Measurements from ENCODE around the gene NETO2. TPM values are rescaled to one million over a fixed set of nuclear protein-coding genes. Genes with fewer than 3 reads are reported as not detected.

Gene NETO2
- total RNA-seq, 4 donors from 2014 or later, result 0.79 to 8.8 (median 3.3) TPM

DNA sequence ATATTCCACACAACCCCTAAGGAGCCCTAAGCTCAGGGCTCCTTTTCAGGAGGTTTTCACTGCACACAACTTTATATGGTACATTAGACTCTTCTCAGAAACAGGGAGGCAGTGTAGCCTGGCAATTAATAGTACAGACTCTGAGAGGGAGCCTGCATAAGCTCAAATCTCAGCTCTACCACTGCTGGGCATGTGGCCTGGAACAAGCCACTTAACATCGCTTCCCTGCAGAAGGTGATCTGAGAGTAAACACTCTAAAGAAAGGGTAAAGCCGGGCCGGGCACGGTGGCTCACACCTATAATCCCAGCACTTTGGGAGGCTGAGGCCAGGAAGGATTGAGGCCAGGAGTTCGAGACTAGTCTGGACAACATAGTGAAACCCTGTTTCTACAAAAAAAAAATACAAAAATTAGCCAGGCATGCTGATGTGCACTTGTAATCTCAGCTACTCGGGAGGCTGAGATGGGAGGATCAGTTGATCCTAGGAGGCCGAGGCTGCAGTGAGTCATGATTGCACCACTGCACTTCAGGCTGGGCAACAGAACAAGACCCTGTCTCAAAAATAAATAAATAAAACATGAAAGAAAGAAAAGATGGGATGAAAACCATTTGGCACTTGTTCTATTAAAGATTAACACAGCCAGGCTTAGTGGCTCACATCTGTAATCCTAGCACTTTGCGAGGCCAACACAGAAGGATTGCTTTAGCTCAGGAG, 99.6 kb downstream of the NETO2 start:
- TF ChIP-seq, protein P1, sequence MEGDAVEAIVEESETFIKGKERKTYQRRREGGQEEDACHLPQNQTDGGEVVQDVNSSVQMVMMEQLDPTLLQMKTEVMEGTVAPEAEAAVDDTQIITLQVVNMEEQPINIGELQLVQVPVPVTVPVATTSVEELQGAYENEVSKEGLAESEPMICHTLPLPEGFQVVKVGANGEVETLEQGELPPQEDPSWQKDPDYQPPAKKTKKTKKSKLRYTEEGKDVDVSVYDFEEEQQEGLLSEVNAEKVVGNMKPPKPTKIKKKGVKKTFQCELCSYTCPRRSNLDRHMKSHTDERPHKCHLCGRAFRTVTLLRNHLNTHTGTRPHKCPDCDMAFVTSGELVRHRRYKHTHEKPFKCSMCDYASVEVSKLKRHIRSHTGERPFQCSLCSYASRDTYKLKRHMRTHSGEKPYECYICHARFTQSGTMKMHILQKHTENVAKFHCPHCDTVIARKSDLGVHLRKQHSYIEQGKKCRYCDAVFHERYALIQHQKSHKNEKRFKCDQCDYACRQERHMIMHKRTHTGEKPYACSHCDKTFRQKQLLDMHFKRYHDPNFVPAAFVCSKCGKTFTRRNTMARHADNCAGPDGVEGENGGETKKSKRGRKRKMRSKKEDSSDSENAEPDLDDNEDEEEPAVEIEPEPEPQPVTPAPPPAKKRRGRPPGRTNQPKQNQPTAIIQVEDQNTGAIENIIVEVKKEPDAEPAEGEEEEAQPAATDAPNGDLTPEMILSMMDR (IDR thresholded peaks at IDR 0.05), result no peak
- ATAC-seq (ENCODE audit: low FRiP score) (no peak), DNase-seq (ENCODE audit: low spot score) (no peak)

DNA sequence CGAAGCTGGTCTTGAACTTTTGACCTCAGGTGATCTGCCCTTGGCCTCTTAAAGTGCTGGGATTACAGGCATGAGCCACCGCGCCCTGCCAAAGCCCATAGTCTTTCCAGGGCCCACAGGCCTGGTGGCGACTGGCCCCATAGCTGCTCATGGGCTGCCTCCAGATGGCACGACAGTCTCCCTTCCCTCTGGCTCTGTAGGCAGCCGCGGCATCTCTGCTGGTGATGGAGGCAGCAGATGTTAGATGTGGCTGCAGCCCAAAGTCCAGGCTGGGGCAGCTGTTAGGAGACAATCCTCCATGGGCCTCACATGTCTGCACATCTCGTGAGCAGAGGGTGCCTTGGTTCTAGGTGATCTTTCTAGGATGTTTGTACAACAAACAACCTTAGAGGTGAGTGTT, 100.5 kb downstream of the NETO2 start:
- no peak for ATAC-seq (ENCODE audit: low FRiP score)
- DNase-seq (ENCODE audit: low spot score), result no peak

DNA sequence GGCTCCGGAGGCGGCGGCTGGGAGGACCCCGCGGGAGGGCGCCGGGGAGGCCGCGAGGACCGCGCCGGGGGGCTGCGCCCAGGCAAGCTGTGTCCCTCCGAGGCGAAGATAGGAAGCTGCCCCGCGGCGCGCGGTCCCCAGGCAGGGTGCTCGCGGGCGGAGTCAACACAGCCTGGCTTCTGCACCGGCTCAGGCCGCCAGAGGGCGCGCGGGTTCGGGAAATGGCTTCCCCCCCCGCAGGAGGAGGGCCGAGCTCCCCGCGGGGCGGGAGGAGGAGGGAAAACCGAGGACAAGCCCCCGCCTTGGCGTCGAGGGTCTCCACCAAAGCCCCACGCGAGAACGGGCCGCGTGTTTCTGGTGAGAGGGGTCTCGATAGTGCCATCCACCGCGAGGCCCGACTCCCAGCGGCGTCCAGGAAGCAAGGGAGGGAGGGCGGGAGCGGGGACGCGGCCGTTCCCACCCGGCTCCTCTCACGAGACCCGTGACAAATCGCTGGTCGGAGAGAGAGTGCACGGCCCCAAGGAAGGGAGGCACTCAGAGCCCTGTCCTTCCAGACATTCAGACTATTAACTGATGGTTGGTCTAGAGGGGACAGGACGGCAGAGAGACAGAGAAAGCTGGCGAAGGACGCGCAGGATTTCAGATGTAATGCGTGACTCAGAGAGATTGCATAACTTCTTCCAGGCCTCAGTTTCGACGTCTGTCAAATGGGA, 105.8 kb downstream of the NETO2 start:
- DNase-seq (ENCODE audit: low spot score), result peak; percentile 96
- TF ChIP-seq, protein P1 (IDR thresholded peaks at IDR 0.05), result peak in 2 of 3 donors; percentile 40 to 65
- ATAC-seq (ENCODE audit: low FRiP score), result peak; percentile 97

More for the DNA sequence above, 100.5 kb downstream of the NETO2 start:
- TF ChIP-seq, protein P1 (IDR thresholded peaks at IDR 0.05), result no peak

DNA sequence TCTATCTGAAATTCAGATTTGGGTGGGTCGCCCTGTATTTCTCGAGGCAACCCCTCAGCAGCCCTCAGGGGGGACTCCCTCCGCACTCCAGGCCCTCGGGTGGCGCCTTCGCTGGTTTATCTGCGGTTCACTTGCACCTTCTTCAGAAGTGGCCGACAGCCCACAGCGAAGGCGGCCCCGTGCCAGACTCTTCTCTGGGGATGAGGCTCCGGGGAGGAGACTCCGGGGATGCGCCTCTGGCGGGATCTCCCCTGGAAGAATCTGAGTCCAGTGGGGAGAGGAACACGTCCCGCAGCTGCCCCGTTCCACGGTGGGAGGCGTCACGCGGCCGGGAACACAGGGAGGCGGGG, 106.4 kb downstream of the NETO2 start:
- TF ChIP-seq, protein P1 (IDR thresholded peaks at IDR 0.05), result no peak
- DNase-seq (ENCODE audit: low spot score), result peak; percentile 24
- ATAC-seq (ENCODE audit: low FRiP score), result peak; percentile 49

DNA sequence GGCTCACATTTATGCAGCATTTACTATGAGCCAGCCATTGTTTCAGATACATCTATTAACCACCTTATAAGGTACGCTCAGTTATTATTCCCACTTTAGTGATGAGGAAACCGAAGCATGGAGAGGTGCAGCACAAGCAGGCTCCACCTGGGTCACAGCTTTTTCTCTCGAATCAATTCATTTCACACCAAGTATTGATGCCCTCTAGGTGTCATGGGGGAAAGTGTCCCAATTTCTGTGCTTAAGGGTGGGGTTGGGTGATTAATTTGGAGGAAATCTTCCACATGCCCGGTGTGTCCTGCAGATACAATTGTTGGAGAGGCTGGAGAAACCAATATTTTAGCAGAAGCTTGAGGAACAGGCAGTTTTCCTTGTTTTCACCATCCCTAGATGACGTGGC, 107.5 kb downstream of the NETO2 start:
- TF ChIP-seq, protein P1 (IDR thresholded peaks at IDR 0.05), result no peak
- DNase-seq (ENCODE audit: low spot score) (no peak), ATAC-seq (ENCODE audit: low FRiP score) (no peak)

DNA sequence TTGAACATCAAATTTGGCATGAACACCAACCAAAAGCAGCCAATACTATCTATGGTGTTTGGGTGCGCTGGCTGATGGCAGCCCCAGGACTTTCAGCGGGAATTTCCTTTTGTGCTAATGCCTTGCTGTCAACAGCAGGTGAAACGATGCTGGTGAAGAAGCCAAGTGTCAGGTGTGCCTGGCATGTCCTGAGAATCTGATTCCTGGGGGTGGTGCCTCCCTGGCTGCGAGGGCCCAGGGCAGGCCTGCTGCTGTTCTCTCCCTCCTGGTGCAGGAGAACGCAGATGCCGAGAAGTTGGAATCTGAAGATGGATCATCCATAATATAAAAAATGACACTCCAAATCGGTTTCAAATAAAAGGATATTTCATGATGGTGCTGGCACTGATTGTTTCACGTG, 108.3 kb downstream of the NETO2 start:
- DNase-seq (ENCODE audit: low spot score) (no peak), ATAC-seq (ENCODE audit: low FRiP score) (no peak)
- TF ChIP-seq, protein P1 (IDR thresholded peaks at IDR 0.05), result no peak

DNA sequence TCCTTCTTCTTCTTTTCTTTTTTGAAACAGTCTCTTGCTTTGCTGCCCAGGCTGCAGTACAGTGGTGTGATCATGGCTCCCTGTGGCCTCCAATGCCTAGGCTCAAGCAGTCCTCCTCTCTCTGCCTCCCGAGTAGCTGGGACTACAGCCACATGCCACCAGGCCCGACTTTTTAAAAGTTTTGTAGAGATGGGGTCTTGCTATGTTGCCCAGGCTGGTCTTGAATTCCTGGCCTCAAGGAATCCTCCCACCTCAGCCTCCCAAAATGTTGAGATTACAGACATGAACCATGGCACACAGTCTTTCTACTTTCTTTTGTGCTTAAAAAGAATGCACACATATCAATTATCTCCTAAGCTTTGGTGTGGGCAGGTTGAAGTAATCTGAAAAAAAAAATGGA, 109.3 kb downstream of the NETO2 start:
- no peak for DNase-seq (ENCODE audit: low spot score)
- TF ChIP-seq, protein P1 (IDR thresholded peaks at IDR 0.05), result no peak
- ATAC-seq (ENCODE audit: low FRiP score), result no peak

All from omental fat pad (tissue), 4 donors.